GM23248 (cell line): ENCODE data around the gene ABCC6.

Experiments
- EZH2 ChIP-seq: fragments of 200-600 bp; sonication (generic); IDR thresholded peaks from 2 replicates; pipeline ENCODE4 v1.6.1; 2018; ENCODE audit warnings: antibody characterized with exemption, mild to moderate bottlenecking; ENCODE audit not compliant: insufficient read depth, poor library complexity, severe bottlenecking
- EZH2phosphoT487 ChIP-seq: fragments of 200-600 bp; sonication (generic); IDR thresholded peaks from 2 replicates; pipeline ENCODE4 v1.6.1; 2018; ENCODE audit warnings: antibody characterized with exemption, moderate library complexity, mild to moderate bottlenecking, low read depth; ENCODE audit not compliant: insufficient read depth

DNA sequence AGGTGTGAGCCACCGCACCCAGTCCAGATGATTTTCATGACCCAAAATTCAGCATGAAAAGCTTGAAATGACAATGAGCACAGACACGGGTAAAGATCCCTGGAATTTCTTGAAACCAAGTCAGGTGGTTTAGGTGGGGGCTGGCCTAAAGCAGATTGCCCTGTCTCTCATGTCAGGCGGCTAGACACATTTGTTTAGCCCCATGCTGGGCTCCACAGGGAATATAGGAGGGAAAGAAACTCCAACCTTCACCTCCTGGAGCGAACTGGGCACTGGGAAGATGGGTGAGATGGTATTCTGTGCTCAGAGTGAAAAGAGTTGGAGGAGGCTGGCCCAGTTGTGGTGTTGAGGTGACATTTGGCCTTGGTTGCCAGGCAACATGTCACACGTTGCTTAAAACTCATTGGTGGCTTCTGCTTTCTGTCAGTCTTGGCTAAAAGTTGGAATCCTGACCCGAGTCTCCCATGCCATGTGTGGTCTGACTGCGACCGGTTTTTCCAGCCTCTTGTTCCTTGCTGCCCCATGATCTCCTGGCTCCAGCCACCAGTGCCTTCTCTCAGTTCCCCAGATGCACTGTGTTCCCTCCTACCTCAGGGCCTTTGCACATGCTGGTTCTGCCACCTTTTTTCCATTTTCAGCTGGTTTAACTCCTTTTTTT lies 113.7 kb downstream of the ABCC6 start:
- TF ChIP-seq EZH2phosphoT487 (no peak), EZH2 (no peak)
